NCI-H526 (cell line): Measurements from ENCODE around the gene PTOV1.

Source experiments
- DNase-seq, 2 experiments: peaks; one replicate each; lab custom pipeline; 2025; lab: John Stamatoyannopoulos, UW

The PTOV1 gene

DNA sequence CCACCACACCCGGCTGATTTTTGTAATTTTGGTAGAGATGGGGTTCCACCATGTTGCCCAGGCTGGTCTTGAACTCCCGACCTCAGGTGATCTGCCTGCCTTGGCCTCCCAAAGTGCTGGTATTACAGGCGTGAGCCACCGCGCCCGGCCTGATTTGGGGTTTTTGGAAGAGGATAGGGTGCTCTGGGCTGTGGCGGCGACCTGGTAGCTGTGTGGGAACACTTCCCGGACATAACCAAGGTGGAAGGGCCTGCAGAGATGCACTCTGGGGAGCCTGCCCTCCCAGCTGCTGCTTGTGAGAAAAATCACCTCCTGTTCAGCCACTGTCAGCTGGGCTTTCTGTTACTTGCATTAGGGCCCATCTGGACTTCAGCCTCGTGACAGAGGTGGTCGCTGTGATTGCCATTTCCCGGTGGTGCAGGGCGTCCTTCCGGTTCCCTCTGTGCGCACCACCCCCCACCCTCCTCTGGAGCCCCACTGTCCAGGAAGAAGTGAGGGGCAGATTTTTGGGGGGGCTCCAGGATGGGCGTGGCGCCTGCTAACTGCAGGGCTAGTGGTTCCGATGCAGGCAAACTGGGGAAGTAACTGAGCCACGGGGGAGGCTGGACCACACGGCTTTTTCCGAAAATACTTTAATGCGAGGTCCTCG is 38.2 kb downstream of the PTOV1 start:
- DNase-seq = no peak

DNA sequence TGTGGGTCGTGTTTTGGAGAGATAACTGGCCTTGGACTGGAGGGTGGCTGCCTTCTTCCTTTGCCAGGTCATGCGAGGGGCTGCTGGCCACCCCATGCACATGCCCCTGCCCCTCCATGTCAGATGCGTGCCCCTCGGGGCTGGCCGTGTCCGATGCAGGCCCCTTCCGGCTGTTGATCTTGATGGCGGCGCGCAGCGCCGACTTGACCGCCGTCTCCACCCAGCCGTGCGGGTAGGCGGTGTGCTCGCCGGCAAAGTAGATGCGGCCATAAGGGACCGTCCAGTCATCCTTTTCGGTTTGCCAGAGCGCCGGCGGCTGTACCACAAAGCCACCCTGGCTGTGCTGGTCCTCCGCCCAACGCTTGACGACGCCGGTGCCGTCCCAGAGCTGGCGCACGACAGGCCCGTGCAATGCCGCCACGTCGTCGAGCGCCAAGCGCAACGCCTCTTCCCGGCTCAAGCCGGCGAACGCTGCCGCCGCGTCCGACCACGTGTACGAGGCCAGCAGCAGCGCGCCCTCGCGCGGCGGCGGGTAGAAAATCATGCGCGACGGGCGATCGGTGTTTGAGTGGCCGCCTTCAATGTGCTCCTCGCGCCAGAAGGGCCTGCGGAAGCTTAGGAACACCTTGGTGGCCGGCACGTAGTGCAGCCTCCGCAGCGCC is 38.9 kb downstream of the PTOV1 start:
- DNase-seq = no peak

DNA sequence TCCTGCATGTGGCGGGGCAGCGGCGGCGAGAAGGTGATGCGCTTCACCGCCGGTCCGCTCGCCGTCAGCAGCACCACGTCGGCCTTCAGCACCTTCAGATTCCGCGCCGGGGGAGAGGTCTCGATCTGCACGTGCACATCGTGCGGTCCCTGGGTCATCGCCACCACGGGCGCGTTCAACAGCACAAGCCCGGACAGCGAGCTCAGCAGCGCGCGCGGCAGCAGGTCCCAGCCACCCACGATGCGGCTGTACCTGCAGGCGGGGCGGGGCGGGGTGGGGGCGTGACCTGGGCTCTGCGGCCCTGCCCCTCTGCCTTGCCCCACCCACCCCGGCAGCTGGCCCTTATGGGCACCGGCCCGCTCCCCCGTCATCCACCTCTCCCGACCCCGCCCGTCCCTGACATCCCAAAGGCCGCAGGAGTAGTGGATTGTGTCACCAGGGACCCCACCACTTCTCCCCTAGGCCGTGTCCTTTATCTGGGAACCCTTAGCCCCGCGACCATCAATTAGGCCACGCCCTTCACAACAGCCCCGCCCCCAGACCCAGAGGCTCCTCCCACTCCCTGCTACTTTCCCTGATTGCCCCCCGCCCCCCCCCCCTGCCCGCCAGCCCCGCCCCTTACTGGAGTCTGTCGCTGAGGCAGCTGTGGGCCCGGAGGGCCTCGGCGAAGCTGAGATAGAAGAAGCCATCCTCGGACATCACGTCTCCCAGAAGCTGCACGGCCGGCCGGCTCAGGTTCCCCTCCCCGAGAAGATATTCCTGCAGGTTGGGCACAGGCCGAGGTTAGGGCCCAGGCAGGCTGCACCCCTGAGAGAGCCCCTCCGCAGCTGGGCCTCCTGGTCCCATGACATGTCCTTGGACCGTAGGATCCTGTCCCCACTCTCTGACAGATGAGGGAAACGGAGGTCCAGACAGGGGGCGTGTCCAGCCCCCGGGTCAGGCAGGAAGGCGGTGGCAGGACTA is 39.7 kb downstream of the PTOV1 start:
- peak; percentile 53 to 91 for DNase-seq

DNA sequence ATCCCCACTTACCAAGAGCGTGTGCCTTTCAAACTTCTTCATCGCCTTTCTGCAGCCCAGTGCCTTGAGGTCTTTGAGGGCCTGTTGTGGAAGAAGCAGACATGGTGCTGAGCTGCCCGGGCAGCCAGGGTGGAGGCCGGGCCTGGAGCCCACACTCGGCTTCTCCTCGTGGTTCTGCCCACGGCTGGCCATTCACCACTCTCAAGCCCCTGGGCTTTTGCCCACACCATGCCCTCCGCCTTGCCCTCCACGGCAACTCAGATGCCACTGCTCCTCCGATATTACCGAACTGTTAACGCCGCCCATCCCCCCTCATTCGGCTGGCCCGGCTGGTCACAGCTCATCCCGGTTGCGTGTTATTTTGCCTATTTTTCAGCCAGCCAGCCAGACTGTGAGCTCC is 40.4 kb downstream of the PTOV1 start:
- no peak for DNase-seq

DNA sequence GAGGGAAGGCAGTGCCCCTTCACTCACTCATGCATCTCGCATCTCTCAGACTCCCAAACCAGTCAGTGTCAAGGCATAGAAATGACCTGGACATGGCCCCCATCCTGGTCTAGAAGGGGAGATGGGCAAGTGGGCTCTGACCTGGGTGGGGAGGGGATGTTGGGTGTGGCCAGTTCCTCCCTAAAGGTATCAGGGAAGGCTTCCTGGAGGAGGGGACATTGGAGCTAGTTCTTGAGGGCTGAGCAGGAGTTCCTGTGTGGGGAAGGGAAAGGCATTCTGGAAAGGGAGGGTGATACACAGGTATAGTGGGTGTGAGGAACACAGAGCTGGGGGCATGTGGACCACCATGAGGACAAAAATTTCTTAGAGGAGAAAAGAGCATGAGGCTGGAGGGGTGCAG is 41.8 kb downstream of the PTOV1 start:
- no peak for DNase-seq

DNA sequence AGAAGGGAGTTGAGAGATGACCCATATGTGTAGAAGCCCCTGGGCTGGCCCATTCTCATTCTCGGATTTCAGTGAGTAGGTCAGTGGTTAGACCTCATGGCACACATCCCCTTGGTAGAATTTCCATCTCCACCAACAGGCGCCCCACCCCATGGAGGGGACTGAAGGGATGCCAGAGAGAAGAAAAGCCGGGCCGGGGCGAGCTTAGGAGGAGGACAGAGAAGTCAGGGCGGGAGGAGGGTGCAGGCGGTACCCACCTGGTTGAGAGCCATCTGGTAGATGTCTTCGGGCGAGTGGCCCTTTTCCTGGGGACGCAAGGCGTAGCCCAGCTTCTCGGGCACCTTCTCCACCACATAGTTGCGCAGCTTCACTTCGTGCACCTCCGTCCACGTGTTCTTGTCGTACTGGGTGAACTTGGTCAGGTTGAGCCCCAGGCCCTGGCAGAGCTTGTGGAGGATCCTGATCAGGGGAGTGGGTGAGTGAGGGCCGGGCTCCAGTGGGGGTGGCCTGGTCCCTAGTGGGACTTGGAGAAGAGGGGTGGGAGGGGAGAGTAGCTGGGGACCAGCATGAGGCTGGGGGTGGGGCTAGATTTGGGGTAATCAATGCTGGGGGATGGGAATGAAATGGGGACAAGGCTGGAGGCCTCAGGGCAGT is 43.2 kb downstream of the PTOV1 start:
- no peak for DNase-seq

DNA sequence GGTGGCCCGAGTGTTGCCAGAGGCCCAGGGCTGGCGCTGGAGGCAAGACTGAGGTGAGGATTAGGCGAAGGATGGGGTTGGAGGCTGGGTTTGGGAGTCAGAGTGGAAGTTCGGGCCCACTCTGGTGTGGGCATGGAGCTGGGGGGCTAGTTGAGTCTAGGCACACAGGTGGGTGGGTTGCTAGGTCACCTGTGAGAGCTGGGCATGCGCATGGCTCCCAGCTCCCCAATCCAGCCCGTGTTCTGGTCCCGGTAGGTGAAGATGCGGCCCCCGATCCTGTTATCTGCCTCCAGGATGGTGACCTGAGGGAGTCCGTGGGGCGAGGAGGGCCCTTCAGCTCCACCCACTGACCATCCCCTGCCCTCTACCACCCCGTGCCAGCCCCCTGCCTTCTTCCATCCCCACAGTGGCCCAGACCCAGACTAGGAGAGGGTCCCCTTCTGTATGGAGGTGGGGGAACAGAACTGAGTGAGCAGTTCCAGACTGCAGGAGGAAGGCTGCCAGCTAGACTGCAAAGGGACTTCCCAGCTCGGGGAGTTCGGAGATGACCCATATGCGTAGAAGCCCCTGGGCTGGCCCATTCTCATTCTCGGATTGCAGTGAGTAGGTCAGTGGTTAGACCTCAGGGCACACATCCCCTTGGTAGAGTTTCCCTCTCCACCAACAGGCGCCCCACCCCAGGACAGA is 44.1 kb downstream of the PTOV1 start:
- DNase-seq = no peak

DNA sequence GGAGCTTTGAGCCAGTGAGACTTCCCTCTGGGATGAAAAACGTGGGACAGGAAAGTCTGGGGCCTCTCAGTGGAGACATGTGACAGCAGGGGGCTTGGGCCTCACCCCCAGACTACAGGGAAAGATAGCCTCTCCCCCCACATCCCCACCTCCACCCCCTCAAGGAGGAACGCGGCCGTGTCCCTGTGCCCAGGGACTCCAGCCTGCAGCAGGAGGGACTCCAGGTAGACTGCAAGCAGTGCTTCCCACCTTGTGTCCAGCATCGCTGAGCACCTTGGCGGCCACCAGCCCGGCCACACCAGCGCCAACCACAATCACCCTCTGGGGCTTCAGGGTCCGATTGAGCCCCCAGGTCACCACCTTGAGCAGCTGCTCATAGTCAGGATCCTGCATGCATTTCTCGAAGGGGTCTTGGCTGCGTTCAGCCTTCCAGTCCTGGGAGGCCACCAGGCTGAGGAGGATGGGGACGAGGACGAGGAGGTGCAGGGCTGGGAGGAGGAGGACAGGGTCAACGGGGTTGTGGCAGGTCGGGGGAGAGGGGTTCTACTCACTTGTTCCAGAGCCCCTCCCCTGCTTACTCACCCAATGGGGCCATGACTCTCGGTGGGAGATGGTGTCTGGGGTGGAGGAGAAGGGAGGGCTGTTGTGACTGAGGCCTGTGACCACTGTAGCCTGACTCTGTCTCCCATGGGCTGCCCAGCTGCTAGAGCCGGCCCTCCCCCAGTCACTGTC is 44.8 kb downstream of the PTOV1 start:
- no peak for DNase-seq

DNA sequence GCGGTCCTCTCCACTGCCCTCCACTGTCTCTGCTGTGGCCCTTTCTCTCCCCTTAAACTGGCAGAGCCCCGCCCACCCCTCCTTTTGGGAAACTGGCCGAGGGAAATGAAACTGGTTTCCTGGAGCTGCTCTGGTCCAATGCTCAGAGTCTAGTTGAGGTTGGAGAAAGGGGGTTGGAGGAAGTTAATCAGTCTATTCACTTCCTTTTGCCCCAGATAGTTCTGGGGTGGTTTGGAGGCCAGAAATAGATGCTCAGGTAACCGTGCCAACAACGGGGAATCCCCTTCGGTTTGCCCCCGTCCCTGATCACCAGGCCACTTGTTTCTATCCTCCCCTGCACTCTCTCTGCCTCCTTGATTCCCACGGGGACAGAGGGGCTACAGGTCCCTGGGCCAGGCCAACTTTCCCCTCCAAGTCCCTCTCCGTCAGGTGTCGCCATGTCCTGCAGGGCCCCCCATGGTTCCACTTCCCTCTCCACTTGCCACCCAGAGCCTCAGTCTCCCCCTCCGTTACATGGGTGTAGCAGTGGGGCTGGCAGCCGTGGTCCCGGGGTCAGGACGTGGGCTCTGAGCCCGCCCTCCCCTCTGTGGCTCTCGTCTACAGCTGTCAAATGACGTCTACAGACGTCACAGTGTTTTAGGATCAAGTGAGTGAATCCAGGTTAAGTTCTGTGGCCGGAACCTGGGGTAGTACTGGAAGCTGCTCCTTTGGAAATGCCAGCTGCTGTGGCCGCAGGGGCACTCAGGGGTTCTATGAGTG is 46.1 kb downstream of the PTOV1 start, which contains the start of gene IL4I1:
IL4I1 (minus strand) TSS at position 25 of the 759 bp plus-strand sequence. CDS start 727 bp downstream, outside the sequence.
- DNase-seq = no peak

DNA sequence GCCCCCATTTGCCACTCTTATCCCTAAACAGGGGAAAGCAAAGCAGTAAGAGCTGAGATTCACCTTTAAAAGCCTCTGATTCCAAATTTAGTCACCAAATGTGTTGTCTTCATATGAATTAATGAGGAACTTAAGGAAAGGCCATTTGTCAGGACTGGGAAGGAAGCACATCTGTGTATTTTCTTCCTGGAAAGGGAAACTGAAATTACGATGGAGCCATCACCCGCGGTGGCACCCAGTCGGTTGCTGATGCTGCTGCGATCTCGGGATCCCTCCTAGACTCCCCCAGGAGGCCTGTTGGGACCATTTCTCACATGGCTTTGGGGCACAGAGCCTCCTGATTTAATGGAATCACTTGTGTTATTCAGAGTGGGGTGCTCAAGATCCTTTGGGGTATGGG is 53.2 kb downstream of the PTOV1 start:
- DNase-seq = no peak

DNA sequence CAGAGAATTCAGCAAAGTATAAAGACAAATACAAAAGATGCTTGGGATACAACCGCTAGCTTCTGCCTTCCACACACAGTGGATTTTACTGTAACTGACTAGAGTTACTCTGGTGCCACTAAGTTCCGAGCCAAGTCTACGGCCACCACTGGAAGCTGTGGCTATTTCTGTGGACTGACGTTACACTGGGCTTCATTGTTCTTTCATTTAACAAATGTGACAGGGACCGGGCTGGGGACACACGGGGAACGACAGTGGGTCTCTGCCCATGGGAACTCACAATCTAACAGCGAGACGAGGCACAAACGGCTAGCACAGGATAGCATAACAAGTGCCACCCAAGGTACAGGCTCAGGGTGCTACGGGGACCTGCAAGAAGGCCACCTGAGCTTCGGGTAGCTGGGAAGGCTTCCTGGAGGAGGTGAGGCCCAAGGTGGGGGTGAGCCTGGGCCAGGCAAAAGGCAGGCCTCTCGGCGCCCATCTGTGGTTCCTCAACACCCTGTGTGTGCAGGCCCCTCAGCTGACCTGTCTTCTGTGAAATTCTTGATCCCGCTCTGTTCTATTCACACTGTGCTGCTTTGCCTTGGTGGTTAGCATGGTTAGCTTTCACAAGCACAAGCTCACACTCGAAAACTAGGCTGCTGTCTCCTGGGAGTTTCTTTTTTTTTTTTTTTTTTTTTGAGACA is 56.1 kb downstream of the PTOV1 start:
- no peak for DNase-seq

DNA sequence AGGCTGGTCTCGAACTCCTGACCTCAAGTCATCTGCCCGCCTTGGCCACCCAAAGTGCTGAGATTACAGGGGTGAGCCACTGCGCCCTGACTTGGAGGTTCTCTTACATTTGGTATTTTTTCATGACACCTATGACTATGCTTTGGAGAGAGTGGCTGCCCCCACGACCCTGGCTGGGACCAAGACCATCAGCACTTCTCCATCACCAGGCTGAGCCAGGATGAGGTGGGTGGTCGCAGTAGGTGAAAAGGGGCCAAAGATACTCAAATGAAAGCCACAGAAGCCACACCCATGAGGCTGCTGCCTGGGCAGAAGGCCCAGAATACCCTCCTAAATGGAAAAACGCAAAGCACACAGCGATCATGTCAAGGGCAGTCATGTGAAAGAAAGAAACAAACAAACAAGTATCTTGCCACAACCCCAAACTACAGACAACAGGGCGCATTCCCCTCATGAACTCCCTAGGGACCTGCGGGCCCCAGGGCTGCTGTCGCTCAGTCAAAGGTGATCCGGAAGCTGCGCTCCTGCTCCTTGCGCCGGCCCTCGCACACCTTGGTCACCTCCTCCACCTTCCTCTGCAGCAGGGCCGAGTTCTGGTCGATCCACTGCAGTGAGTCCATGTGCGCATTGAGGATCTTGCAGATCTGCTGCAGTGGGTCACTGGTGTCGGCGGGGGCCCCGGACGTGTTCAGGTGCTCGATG is 56.9 kb downstream of the PTOV1 start:
- no peak for DNase-seq

DNA sequence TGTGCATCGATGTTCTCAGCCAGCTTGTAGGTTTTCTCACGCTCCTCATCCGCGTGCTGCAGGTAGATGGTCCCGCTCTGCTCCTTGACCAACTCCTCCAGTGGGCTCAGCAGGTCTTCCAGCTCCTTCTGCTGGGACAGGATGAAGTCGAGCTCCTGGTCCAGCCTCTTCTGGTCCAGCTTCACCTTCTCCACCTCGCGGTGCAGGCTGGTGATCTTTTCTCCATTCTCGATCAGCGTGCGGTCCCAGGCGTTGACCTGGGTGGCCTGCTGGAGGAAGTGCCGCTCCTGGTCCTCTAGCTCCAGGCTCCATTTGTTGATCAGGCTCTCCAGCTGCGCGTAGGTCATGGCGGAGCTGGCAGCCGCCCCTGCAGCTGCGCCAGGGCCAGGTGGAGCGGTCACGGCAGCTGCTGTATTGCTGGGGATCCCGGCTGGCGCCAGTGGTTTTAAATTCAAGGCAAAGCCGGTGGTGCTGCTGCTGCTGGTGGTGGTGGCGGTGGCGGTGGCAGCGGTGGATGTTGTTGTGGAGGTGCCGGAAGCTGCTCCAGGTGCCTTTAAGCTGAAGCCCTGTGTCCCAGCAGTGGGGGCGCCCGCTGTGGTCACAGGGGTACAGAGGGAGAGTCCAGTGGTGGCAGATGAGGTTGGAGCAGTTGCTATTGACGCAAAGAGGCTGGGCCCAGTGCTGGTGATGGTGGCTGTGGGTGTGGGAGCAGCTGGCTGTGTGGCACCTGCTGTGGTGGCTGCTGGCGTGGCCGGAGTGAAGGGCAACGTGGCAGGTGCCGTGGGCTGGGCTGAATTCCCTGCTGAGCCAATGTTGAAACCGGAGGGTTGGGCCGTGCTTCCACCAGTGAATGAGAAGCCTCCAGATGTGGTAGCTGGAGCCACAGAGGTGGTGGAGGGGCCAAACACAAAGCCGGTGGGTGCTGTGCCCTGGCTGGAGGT is 57.8 kb downstream of the PTOV1 start:
- no peak for DNase-seq

DNA sequence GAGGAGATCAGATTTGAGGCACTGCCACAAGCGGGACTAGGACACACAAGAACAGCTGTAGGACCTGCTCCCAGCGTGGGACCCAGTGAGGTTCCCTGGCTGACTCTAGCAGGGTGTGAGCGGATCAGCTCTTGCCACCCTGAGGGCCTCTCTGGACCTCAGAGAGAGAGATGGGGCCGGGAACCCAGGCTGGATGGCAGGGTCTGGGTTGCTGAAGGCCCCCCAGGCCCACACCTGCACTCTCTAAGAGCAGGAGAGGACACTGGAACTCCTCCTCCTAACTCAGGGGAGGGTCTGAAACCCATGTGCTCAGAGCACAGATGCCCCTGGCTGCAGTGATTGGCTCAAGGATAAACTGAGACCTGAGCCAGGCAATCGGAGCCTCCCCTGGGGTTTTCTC is 59.2 kb downstream of the PTOV1 start:
- DNase-seq = no peak
